GM18867 (cell line): ENCODE results near the gene KSR2.

Experiments used
- ATAC-seq: cut with Tn5 transposase; IDR thresholded peaks from one replicate; pipeline ENCODE4 v1.9.1; 2021; ENCODE audit warnings: mild to moderate bottlenecking, moderate library complexity; ENCODE audit not compliant: unreplicated experiment

KSR2 gene

DNA sequence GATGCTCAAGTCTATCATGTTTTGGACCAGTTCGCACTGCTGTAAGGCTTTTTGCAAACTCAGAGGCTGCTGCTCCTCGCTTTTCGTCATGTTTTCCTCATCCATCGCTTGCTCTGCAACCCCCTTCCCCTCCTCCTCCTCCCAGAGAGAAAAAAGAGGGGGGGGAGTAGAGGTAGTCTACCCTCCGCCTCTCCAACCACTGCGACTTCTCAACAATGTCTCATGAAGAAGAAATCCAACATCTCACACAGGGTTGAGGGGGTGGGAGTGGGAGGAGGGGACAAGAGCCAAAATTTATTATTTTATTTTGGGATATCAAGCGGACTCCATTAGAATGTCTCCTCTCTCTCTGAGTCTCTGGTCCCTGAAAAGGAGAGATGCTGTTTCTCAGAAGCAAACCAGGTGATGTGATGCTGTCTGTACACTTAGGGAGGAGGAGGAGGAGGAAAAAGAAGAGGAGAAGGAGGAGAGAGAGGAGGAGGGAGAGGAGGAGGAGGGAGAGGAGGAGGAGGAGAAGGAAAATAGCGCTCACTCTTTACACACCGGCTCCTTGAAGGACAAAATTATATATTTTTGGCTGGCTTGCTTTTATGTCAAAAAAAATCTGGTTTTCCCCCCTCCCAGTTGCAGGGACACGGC lies 520 bp downstream of the KSR2 start:
- ATAC-seq, result no peak

DNA sequence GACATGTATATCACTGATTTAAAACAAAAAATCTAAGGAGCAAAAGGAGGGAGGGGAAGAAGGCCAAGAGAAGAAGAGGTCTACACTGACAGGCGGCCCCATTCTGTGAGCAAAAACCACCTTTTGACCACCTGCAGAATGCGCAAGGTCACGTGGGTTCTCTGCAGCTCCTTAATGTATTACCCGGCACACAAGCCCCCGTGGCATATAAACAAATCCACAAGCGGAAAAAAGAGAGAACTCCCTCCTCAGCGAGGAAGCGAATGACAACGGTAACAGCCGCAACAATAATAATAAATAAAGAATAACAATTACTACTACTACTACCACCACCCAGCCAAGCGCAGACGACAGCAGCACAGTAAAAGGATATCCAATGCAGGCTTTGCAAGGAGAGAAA lies 1.3 kb downstream of the KSR2 start:
- no peak for ATAC-seq

DNA sequence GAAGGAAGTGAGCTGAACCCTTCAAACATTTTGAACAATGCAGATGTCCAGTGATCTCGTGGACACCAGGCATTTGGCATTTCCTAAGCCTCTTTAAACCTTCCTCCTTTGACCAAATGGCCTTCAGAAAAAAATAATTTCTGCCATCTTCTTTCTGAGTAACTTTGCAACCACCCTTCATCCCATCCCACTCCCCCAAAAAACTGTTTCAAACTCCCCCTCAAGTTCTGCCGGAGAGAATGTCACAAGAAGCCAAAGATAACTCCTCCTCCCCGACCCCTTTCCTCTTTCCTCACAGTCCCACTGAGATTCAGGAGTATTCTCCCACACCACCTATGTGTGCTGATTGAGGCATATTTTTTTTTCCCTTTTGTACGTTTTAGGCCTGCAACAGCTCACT lies 1.7 kb downstream of the KSR2 start:
- no peak for ATAC-seq

DNA sequence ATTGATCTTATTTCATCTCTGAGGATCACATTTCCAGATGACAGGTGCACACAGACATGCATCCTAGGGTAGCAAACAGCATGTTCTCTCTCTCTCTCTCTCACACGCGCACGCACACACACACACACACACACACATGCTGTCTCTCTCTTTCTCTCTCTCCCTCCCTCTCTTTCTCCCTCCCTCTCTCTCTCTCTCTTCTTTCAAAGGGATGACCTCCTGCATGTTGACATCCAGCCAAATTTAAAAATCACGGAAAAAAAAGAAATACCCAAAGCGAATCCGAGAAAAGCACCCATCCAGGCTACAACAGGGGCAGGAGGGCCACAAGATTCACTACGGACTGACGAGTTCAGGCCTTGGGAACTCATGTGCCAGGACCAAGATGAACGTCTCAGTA lies 2.3 kb downstream of the KSR2 start:
- ATAC-seq, result no peak

DNA sequence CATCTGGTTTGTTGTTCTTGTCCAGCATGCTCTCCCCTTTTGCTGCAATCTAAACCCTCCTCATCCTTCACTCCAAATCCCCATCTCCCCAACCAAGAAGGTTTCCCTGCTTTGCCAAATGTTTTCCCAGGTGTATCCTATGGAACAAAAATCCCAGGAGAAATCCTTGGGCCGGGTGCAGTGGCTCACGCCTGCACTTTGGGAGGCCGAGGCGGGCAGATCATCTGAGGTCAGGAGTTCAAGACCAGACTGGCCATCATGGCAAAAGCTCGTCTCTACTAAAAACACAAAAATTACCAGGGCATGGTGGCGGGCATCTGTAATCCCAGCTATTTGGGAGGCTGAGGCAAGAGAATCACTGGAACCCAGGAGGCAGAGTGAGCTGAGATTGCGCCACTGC lies 5.0 kb downstream of the KSR2 start:
- no peak for ATAC-seq

DNA sequence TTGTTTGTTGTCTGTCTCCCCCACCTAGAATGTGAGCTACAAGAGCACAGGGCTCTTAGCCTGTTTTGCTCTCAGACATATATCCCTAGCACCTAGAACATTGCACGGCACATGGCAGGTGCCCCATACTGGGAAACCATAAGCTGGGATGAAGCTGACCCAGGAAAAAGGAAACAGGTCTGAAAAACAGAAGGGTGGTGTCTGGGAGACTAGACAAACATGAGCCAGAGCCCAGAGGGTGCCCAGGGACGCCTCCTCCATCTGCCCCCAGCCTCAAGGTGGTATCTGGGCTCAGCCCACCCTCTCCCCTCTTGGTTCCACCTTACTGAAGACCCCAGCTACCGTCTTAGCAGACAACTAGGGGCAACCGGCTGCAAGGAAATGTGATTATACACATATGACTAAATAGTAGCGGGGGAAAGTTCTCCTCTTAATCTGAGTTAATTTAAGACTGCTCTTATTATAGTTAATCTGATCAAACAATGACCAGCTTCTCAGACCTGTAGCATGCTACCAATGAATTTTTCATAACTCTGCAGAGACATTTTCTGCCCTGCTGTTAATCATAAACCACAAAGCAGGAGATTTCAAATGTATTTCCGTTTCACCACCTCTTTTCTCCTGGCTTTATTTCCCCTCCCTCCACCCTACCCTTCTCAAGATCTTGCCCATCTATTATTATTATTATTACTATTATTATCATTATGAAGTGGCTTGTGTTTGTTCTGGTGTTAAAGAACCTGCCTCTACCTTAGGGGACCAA lies 31.9 kb downstream of the KSR2 start:
- no peak for ATAC-seq

DNA sequence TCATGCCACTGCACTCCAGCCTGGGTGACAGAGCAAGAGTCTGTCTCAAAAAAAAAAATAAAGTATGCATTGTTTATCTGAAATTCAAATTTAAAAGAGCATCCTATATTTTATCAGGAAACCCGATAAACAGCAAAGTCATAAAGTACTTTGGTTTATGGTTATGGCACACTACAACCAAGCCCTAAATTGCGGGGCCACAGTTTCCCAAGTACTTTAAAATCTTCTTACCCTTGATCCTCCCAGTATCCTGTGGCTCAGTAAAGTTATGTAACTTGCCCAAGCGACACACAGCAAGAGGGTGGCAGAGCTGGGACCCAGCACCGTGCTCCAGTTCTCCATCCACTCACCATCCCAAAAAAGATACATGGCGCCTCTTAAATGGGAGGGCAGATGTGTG lies 35.2 kb downstream of the KSR2 start:
- no peak for ATAC-seq

DNA sequence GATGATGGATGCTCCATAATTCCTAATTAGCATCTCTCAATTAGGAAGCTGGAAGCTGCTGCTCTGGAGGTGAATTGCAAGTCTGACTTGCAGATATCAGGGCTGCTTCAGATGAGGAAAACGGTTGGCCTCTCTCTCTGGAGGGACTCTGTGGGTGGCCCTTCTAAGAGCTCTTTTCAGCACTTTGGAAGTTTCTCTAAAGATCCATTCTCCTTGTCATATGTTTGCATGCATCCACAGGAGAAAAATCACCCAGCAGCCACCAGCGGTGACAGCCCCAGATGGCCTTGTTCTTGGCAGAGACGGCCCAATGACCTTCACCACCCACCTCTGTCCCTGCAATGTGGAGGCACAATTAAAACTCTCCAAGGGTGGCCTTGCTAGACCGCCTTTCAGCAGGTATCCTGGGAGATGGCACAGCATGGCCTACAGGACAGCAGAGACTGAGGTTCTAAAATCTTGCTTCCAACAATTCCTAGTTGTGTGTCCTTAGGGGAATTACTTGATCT lies 42.3 kb downstream of the KSR2 start:
- no peak for ATAC-seq

DNA sequence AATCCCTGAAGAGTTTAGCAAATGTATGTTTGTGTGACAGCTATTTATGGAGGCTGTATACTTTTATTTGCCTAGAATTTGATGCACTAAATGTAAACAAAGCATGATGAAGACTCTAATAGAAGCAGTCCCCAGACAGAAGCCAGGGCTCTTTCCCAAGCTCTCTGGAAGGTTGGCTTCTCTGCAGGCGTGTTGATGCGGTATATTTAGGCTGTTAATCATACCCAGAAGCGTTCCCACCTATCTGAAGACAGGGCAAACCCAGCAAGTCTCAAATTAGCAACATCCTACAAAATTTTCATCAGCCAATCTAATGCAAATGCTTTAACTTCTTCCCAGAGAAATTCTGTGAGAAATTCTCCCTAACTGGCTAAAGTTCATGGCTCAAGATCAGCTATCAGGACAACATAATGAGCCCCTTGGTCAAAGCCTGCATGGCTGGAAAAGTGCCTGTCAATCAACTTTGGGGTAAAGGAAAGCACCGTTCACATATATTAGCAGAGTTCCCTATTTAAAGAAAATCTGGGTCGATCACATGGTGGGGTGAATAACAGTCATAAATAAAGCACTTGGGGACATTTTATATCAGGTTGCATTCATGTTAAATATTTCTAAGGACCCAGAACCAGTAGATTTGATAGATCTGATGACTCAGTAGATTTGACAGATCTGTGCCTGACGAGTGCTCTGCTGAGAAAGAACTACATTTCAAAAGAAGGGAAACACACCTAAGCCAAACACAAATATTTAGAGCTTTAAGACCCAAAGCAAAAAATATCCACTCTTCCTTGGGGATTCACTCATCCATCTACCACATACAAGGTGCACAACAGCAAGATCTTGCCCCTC lies 46.6 kb downstream of the KSR2 start:
- no peak for ATAC-seq

DNA sequence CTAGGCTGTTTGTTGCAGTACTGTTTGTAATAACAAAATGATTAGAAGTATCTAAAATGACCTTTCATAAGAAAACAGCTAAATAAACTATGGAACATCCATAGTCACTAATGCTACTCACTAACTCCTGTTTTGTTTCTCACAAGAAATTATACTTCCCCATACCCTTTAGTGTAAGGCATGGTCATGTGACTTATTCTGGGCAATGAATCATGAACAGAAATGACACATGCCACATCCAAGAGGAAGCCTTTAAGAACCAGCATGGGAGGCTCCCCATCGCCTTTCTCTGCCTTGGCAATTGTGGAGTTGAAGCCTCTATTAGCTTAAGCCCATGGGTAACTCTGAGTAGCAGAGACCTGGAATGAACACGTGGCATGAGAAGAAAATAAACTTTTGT lies 49.3 kb downstream of the KSR2 start:
- no peak for ATAC-seq

DNA sequence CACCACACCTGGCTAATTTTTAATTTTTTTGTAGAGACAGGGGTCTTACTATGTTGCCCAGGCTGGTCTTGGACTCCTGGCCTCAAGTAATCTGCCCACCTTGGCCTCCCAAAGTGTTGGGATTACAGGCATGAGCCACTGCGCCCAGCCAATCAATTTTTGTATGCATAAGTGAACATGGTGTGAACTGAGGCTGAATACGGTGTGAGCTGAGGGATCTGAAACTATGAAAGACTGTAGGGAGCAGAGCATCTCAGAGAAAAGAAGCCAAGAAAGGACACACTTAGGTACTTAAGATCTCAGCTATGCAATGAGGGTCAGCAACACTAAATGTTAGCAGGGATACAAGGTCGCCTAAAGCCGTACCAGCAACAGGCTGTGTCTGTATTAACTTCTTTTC lies 54.1 kb downstream of the KSR2 start:
- no peak for ATAC-seq

DNA sequence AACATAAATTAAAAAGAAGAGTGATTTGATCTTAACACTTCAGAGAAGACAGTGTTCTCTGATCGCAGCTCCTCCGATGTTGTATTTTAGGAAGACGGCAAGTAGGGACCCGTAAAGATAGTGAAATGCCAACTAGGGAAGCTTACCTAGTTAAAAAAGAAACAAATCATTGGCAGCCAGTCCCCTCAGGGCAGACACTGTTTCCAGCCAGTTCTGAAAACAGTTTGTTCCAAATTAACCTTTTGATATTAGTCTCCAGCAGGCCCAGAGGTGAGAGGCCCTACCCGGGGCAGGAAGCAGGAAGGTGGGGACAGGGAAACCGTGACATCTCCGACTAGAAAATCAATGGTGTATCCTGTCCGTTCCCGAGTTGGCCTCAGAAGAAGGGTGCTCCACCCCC lies 56.0 kb downstream of the KSR2 start:
- ATAC-seq, result no peak

DNA sequence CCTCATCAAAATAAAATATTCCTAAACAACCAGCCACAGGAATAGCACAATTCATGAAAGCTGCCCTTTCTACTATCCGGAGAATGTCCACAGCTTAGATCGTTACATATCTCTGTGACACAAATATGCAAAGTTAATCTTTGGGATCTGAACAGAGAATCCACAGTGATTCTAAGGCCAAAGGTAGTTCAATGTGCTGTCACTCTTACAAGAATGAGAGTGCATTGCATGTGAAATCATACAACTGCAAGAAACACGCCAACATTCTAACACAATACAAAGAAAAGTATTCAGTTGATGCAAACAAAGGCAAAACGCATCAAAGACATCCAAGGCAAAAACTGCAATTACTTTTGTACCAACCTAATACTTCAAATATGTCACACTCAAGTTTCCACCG lies 60.4 kb downstream of the KSR2 start:
- no peak for ATAC-seq

DNA sequence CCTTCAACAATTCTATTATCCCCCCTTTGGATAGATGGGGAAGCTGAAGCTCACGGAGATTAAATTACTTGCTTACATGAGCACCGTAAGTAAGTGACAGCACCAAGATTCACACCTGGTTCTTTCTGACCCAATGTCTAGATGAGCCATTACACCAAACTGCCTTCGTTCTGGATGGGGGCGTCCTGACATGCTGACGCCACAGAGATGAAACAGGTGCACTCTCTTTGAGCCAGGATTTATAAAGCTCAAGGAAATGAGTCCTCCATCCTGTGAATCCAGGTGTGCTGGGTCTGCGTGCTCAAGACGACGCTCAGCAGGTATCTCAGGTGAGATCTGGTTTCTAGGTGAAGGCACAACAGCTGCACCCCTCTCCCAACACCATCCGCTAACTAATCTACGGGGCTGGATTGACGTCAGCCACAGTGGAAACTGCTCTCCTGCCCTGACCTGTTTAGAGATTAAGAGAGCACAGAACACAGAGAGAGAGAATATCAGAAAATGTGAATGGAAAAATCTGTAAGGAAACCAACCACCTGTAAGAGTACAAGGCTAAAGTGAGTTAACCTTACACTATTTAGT lies 61.6 kb downstream of the KSR2 start:
- ATAC-seq, result no peak

DNA sequence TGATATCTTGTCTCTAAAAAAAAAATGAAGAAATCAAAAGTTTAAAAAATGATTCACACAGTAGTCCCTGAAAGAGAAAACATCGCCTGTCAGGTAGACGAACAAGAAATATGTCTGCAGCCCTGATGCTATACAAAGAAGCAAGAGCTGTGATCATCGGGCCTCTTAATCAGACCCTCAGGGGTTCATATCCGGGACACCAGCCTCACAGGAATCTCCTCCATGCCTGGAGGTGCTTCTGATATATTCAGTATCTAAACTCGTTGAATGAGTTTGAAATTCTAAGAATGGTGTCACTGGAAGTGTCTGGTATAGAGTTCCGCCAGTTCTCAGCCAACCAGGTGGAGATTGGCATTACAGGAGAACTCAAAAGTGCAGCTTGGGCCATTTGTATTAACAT lies 64.7 kb downstream of the KSR2 start:
- no peak for ATAC-seq

DNA sequence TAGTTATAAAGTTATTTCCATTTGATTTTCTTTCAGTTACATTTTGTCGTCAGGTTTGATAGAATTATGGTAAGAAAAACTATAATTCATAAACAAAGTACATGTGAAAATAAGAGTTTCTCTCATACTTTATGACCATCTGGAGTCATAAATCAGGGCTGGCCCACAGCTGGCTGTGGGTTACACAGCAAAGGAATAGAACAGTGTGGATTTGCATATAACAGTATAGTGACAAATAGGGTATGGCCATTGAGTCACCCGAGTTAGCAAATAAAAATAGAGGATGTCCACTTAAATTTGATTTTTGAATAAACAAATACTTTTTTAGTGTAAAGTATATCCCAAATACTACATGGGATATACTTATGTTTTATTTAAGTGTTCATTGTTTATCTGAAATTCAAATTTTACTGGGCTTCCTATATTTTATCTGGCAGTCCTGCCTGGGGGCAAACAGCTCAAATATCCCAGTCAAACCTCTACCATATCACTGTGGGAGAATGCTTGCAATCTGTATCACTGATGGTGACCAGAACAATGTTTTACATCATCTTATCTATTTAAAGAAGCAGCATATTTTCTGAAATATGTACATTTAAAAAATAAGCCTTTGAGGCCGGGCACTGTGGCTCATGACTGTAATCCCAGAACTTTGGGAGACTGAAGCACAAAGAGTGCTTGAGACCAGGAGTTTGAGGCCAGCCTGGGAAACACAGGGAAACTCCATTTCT lies 65.5 kb downstream of the KSR2 start:
- no peak for ATAC-seq

DNA sequence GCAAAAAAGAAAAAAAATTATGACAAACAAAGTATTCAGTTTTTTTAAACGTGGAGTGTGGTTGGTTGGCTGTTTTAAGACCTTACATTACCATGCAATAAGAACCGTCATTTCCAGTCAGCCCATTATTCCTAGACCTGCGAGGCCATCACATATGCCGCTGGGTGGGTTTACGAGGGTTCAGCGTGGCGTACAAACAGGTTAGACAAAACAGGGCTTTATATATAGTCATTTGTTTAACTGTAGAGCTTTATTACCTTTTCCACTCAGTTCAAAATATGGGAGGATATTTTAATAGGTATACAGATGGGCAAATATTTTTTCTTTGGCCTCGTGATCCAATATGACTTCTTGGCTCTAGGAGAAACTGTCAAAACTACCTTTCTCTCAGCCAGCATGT lies 67.2 kb downstream of the KSR2 start:
- no peak for ATAC-seq

DNA sequence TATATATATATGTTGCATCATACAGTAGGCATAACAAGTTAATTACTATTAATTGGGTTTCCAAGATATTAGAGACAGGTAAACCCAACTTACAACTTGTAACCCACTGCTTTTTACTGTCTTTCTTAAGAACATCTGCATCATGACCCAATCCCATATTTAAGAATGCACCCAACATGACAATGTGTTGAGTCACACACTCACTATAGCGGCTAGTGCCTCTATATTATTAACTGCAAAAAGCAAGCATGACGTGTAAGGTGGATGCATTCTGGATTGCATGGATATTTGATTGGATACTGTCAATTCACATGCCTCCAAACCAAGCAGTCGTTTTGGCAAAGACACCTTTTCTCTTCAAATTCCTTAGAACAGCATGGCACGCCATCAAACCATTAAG lies 68.2 kb downstream of the KSR2 start:
- ATAC-seq, result no peak

DNA sequence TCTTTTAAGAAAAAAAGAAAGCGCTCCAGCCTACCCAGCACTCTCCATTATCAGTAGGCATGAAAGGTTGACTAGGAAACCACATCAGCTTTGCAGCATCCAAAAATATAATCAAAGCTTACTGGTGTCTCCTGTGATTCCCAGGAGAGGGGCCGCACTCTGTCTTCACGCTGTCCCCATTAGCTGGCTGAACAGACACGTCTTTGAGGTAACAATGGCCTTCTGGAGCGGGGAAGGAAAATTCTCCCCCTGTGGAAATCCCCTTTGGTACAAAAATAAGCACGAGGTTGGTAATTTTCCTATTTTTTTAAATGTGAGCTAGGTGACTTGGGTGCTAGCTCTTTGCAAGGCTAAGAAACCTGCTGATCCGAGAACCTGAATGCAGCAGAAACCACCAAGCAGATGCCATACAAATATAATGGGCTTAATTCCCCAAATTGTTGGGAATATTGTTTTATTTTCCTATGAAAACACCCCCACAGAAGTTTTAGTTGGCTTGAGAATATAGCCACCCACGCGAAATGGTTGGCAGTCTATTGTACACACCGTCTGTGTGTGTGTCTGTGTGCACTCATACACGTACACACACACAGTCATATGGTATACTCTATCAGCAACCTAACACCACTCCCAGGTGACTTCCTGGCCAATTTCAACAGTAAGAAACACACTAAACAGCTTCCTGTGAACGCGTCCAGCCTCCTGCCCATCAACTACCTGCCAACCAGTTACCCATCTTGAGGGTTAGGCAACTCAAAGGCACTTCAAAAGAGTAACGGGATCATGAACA lies 71.2 kb downstream of the KSR2 start:
- no peak for ATAC-seq

DNA sequence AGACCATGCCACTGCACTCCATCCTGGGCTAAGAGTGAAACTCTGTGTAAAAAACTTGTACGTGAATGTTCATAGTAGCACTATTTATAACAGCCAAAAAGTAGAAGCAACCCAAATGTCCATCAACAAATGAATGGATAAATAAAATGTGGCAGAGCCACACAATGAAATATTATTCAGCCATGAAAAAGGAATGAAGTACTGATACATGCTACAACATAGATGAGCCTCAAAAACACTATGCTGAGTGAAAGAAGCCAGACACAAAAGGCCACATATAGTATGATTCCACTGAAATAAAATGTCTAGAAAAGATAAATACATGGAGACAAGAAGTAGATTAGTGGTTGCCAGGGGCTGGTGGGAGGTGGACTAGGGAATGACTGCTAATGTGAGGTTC lies 72.8 kb downstream of the KSR2 start:
- no peak for ATAC-seq
